ENCODE results near the gene MZF1. TPM values are rescaled to one million over a fixed set of nuclear protein-coding genes. Genes with fewer than 3 reads are reported as not detected.

MZF1 gene
- total RNA-seq (2022; extraction: Qiagen RNA extraction), result 8.8 to 14.7 TPM (median 14.1 TPM) in 5 replicates

DNA sequence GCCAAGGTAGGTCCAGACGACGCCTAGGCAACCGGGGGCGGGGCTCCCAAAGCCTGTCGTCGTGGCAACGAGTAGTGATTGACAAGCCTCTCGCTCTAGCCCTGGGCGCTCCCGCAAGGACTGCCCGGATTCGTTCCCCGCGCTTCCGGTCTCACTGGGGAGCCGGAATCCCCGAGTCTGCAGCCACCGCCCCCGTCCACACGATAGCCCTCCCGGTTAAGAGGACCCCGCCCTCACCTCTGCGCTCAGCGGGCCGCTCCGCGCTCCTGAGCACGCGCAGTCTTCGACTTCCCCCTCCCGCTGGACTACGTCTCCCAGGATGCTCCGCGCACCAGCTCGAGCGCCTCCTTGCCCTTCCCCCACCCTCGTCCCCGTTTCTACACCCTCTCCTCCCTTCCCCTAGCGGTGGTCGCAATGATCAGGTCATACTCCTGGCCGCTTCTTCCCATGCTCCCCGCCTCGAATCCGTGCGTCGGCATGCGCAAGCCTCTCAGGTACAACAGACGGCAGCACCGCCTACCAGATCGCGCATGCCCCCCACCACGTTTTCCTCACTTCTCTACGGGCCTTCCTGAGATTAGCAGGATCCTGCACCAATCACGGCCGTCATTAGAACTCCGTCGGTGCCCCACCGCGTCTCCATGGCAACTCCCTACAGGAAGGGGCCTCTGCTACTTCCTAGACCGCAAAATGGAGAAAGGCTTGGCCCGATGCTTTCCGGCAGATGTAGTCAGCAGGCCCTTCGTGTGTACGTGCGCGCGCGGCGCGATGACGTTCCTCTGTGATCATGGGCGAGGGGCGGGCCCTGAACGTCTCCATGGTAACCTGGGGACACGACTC lies at the start of gene MZF1:
MZF1 (minus strand) TSS at position 518 of the 840 bp plus-strand sequence. CDS start 1,946 bp downstream, outside the sequence.

DNA sequence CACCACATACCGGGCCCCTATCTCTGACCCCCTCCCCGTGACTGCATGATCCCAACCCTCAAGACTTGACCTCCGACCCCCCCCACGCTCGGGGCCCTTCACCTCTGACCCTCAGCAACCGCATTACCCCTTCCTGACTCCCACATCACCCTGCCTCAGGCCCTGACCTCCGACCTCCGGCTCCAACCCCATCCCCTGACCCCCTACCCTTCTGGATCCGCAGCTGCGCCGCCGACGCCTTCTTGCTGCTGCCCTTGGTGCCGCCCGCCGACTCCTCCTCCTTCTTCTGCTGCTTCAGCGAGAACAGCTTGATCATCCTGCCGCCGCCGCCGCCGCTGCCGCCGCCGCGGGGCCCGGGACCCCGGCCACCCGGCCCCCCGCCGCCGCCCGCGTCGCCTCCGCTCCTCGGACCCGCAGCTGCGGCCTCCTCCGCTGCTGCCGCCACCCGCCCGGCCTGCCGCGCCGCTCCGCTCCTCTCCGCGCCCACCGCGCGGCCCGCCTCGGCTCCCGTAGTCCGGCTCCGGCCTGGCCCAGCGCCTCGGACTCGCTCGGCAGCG lies 15.0 kb downstream of the MZF1 start, which contains the start of gene UBE2M:
UBE2M (minus strand) TSS at position 546 of the 557 bp plus-strand sequence; CDS start at position 316, 230 bp downstream.

DNA sequence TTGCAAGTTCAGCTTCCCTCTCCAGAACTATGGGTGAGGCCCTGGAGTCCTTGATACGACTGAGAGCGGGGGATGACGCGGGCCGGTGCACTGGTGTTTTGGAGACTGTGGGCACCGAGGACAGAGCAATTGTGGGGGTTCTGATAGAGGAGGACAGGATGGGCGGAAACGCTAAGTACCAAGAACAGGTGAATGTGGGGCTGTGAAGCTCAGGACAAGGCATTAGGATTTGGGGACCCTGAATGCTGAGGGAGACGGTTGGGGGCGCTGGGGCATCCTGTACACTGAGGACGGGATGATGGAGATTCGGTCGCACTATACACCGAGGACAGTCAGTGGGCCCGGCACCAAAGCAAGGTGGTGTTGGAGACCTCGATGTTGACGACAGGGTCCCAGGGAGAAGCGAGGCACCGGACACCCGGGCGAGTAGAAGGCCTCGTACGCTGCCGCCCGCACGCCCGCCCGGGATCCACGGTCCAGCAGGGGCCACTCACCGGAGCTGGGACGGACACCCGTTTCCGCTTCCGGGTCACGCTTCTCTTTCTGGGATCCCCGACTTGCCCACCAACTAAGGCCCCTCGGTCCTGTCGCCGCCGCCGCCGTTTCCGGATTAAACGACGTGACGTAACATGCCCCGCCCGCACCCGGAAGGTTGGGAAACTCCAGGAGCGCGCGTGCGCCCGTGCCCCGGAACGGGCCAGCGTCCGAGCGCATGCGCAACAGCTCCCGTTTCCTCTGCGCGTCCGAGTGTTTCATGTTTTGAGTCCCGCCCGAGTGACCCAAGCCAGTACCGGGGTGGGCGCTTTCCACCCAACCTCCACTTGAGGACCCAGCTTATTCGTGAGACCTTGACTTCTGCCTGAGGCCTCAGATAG lies 18.4 kb downstream of the MZF1 start, which contains the start of gene CHMP2A:
CHMP2A (minus strand) TSS at position 612 of the 875 bp plus-strand sequence. CDS start 893 bp downstream, outside the sequence.

GRCh38 chr19:58543826-58544590 lies 29.1 kb downstream of the MZF1 start, which contains the start of gene TRIM28:
Gene TRIM28, plus strand, starts transcription at chr19:58544064. Its CDS starts 694 bp downstream, at chr19:58544758.

GRCh38 chr19:58519355-58520256 lies 53.5 kb downstream of the MZF1 start, which contains the start of gene ZBTB45:
Gene ZBTB45, minus strand, starts transcription at chr19:58519810. Its CDS starts 2,137 bp downstream, at chr19:58517673.

Other genes with a start within 250 kb of the MZF1 start
- 2.2 to 2.7 TPM (median 2.6 TPM) in 5 replicates for gene ZSCAN22, start 246.3 kb downstream of the MZF1 start, total RNA-seq (2022; extraction: Qiagen RNA extraction)
- 8.5 to 15.2 TPM (median 13.9 TPM) in 5 replicates for gene A1BG, start 219.8 kb downstream of the MZF1 start, total RNA-seq (2022; extraction: Qiagen RNA extraction)
- gene ZNF497, start 210.6 kb downstream of the MZF1 start, total RNA-seq (2022; extraction: Qiagen RNA extraction), result 0.82 to 1.3 TPM (median 1.2 TPM) in 5 replicates
- gene ZNF837, start 192.3 kb downstream of the MZF1 start, total RNA-seq (2022; extraction: Qiagen RNA extraction), result 1.1 to 1.9 TPM (median 1.4 TPM) in 5 replicates
- 2,252 to 2,656 TPM (median 2,538 TPM) in 5 replicates for gene RPS5, start 186.1 kb downstream of the MZF1 start, total RNA-seq (2022; extraction: Qiagen RNA extraction)
- 0.13 to 0.19 TPM (median 0.16 TPM) in 4 of 5 replicates, not detected in the other for gene RNF225, start 177.7 kb downstream of the MZF1 start, total RNA-seq (2022; extraction: Qiagen RNA extraction)
- gene ZNF584, start 164.7 kb downstream of the MZF1 start, total RNA-seq (2022; extraction: Qiagen RNA extraction), result 16.7 to 18.7 TPM (median 17.2 TPM) in 5 replicates
- 0.07 to 0.11 TPM (median 0.09 TPM) in 5 replicates for gene ZNF132, start 133.2 kb downstream of the MZF1 start, total RNA-seq (2022; extraction: Qiagen RNA extraction)
- gene ZNF324B, start 121.7 kb downstream of the MZF1 start, total RNA-seq (2022; extraction: Qiagen RNA extraction), result 6.1 to 7.5 TPM (median 6.6 TPM) in 5 replicates
- gene ZNF324, start 106.3 kb downstream of the MZF1 start, total RNA-seq (2022; extraction: Qiagen RNA extraction), result 8.9 to 10.3 TPM (median 9.8 TPM) in 5 replicates
- 11.3 to 13.4 TPM (median 13.0 TPM) in 5 replicates for gene ZNF446, start 97.0 kb downstream of the MZF1 start, total RNA-seq (2022; extraction: Qiagen RNA extraction)
- gene SLC27A5, start 61.3 kb downstream of the MZF1 start, total RNA-seq (2022; extraction: Qiagen RNA extraction), result 19.5 to 36.1 TPM (median 30.2 TPM) in 5 replicates
- 15.8 to 21.7 TPM (median 21.5 TPM) in 5 replicates for gene ZBTB45, start 53.5 kb downstream of the MZF1 start, total RNA-seq (2022; extraction: Qiagen RNA extraction)
- gene TRIM28, start 29.3 kb downstream of the MZF1 start, total RNA-seq (2022; extraction: Qiagen RNA extraction), result 657 to 706 TPM (median 668 TPM) in 5 replicates
- gene CHMP2A, start 18.2 kb downstream of the MZF1 start, total RNA-seq (2022; extraction: Qiagen RNA extraction), result 189 to 217 TPM (median 204 TPM) in 5 replicates
- gene UBE2M, start 14.7 kb downstream of the MZF1 start, total RNA-seq (2022; extraction: Qiagen RNA extraction), result 112 to 141 TPM (median 129 TPM) in 5 replicates

All from A549 treated with AZD2906 at 1 μM for 4 hours (cell line).